HepG2 (cell line): ENCODE data around the gene CTPS2. TPM values are rescaled to one million over a fixed set of nuclear protein-coding genes. Genes with fewer than 3 reads are reported as not detected.

ENCODE experiments used
- ATAC-seq: fragments of 200-7000 bp; cut with Tn5 transposase; 3 replicates; pipeline ENCODE4 v1.9.1; 2020; ENCODE audit warnings: mild to moderate bottlenecking, moderate library complexity
- BruUV-seq: library from RNA; stranded (reverse); fragments of 400-500 nt; replicated peaks from 2 replicates; lab custom pipeline; 2021; lab: Mats Ljungman, UMichigan
- CTCF ChIA-PET: fragments of 300-600 bp; formaldehyde crosslinking; extraction: SDS; loops from one replicate; lab custom pipeline; 2021; ENCODE audit warnings: low total read pairs, inconsistent platforms, low intra/inter-chr PET ratio; lab: Yijun Ruan, JAX
- POLR2A ChIA-PET: fragments of 350-600 bp; sonication (Branson Sonifier 250); formaldehyde crosslinking; loops from one replicate; lab custom pipeline; 2020; ENCODE audit warnings: antibody characterized with exemption, inconsistent platforms; lab: Yijun Ruan, JAX
- DNase-seq: peaks from one replicate; pipeline ENCODE4 v3.0.0-alpha.2; 2015; ENCODE audit warnings: low spot score
- FAIRE-seq: peaks from 3 replicates; lab custom pipeline; 2011; peaks lifted over from hg19 to GRCh38; lab: Jason Lieb, UNC
- H2AFZ ChIP-seq: one replicate; pipeline ENCODE4 v1.6.1; 2011; ENCODE audit warnings: low read length, inconsistent platforms
- H3K27ac ChIP-seq: fragments of 300-600 bp; 3 replicates; pipeline ENCODE4 v1.8.0; 2011; ENCODE audit warnings: mixed run types, mild to moderate bottlenecking, mixed read lengths, low read length, inconsistent platforms; ENCODE audit not compliant: insufficient read depth; ENCODE audit errors: extremely low read length
- H3K27me3 ChIP-seq, 2 experiments: fragments of 200-600 bp in 1 of 2; 2 replicates in 1 of 2; 3 replicates in 1 of 2; pipeline versions ENCODE4 v1.6.0 to v1.8.0; 2011; ENCODE audit warnings: low read length in 2 of 2, mild to moderate bottlenecking in 2 of 2, moderate library complexity in 2 of 2, inconsistent platforms in 1 of 2; ENCODE audit not compliant: insufficient read depth in 2 of 2, control insufficient read depth in 1 of 2
- H3K36me3 ChIP-seq, 2 experiments: fragments of 200-600 bp in 1 of 2; replicated peaks in 1 of 2; 2 replicates in 1 of 2; 3 replicates in 1 of 2; pipeline versions ENCODE4 v1.5.1 to v1.8.0; 2011; ENCODE audit warnings: low read length in 2 of 2, inconsistent platforms in 1 of 2; ENCODE audit not compliant: insufficient read depth in 2 of 2, control insufficient read depth in 1 of 2
- H3K4me1 ChIP-seq: 2 replicates; pipeline ENCODE4 v1.5.1; 2012; ENCODE audit warnings: low read length, inconsistent platforms; ENCODE audit not compliant: insufficient read depth
- H3K4me2 ChIP-seq: 2 replicates; pipeline ENCODE4 v1.6.0; 2011; ENCODE audit warnings: low read depth, low read length, inconsistent platforms
- H3K4me3 ChIP-seq, 3 experiments: fragments of 200-600 bp in 1 of 3; sonication (generic), shearing (Covaris generic) in 1 of 3; replicated peaks in 1 of 3; 2 replicates each; pipeline ENCODE4 v1.5.1; 2011 to 2016; ENCODE audit warnings: low read length in 3 of 3, inconsistent platforms in 2 of 3, low read depth in 2 of 3, mild to moderate bottlenecking in 2 of 3, control low read depth in 1 of 3, mixed read lengths in 1 of 3; ENCODE audit not compliant: insufficient read depth in 1 of 3
- H3K79me2 ChIP-seq: one replicate; pipeline ENCODE4 v1.6.1; 2011; ENCODE audit warnings: low read length, inconsistent platforms; ENCODE audit not compliant: insufficient read depth
- H3K9ac ChIP-seq: 2 replicates; pipeline ENCODE4 v1.6.0; 2011; ENCODE audit warnings: mild to moderate bottlenecking, low read depth, low read length, inconsistent platforms; ENCODE audit not compliant: insufficient read depth
- H3K9me3 ChIP-seq: 2 replicates; pipeline ENCODE4 v1.5.1; 2012; ENCODE audit warnings: mild to moderate bottlenecking, low read length
- H4K20me1 ChIP-seq: 2 replicates; pipeline ENCODE4 v1.6.0; 2011; ENCODE audit warnings: inconsistent platforms, mild to moderate bottlenecking, low read length, moderate library complexity; ENCODE audit not compliant: insufficient read depth
- CEBPB ChIP-seq: IDR thresholded peaks from 2 replicates; pipeline ENCODE4 v1.6.1; 2011; ENCODE audit warnings: low read depth, low read length, improper control_type of control experiment, borderline replicate concordance
- PTBP1 ChIP-seq: fragments of 200-400 bp; formaldehyde crosslinking; IDR thresholded peaks from 2 replicates; pipeline ENCODE4 v1.6.1; 2018; ENCODE audit warnings: low read length, low read depth; ENCODE audit not compliant: poor library complexity, severe bottlenecking
- SNAI1 ChIP-seq: sonication (generic); formaldehyde crosslinking; IDR thresholded peaks from 2 replicates; pipeline ENCODE4 v1.5.0; 2020; ENCODE audit warnings: mild to moderate bottlenecking, missing genetic modification reagents, borderline replicate concordance
- TBP ChIP-seq: sonication (generic); formaldehyde crosslinking; IDR thresholded peaks from 2 replicates; pipeline ENCODE4 v1.5.0; 2020; ENCODE audit warnings: missing genetic modification reagents
- ZFP82 ChIP-seq: sonication (generic); formaldehyde crosslinking; IDR thresholded peaks from 2 replicates; pipeline ENCODE4 v1.5.1; 2020; ENCODE audit warnings: mild to moderate bottlenecking, missing genetic modification reagents, borderline replicate concordance
- ZNF501 ChIP-seq: sonication (generic); formaldehyde crosslinking; IDR thresholded peaks from 2 replicates; pipeline ENCODE4 v1.5.1; 2020; ENCODE audit warnings: mild to moderate bottlenecking, moderate library complexity, missing genetic modification reagents
- WGBS: methylation state at CpG from one replicate; pipeline ENCODE4 v1.1.6; 2017; ENCODE audit warnings: low lambda C conversion rate; 5-methylcytosine and 5-hydroxymethylcytosine counted together
- in situ Hi-C: cut with HindIII; loops from 2 replicates; pipeline ENCODE4 v1.10.0; 2017; ENCODE audit warnings: low pct_unique_long_range_greater_than_20kb; ENCODE audit not compliant: extremely low pct_ligation_motif_present
- intact Hi-C: fragments of 100-400 bp; cut with micrococcal nuclease; formaldehyde crosslinking; loops from one replicate; pipeline ENCODE4 v1.10.0; 2022; ENCODE audit not compliant: unreplicated experiment
- polyA plus RNA-seq, 8 experiments: library from polyadenylated mRNA; depleted of rRNA in 3 of 8; stranded (reverse) in 7 of 8; unstranded in 1 of 8; fragments of >200 nt; fragmentation: Illumina TruSeq in 4 of 8; extraction: Trizol in 4 of 8; gene quantifications; 2 replicates each; pipeline versions ENCODE4 v1.2.1 to v1.2.3, GENCODE V29; 2011 to 2016; ENCODE audit warnings: low read depth in 4 of 8, missing spikeins in 1 of 8, mixed read lengths in 1 of 8; ENCODE audit not compliant: insufficient read depth in 1 of 8
- total RNA-seq, 5 experiments: library from RNA; depleted of rRNA; stranded (reverse); fragments of >200 nt; fragmentation: Illumina TruSeq; extraction: Trizol; gene quantifications; 2 replicates each; pipeline ENCODE4 v1.2.3, GENCODE V29; 2016; ENCODE audit warnings: low read depth in 1 of 5
- TF ChIP-seq, protein P1 (sequence below): IDR thresholded peaks from 2 replicates; pipeline ENCODE4 v1.6.1; 2012; ENCODE audit warnings: low read depth, low read length, improper control_type of control experiment
- TF ChIP-seq, protein P2 (sequence below): fragments of 450-650 bp; IDR thresholded peaks from 2 replicates; pipeline ENCODE4 v1.6.1; 2017; ENCODE audit warnings: mild to moderate bottlenecking
- TF ChIP-seq, protein P3 (sequence below), 2 experiments: sonication (generic) in 1 of 2; formaldehyde crosslinking in 1 of 2; IDR thresholded peaks; 2 replicates each; pipeline versions ENCODE4 v1.4.0 to v1.6.1; 2018 to 2020; ENCODE audit warnings: missing genetic modification reagents in 2 of 2, borderline replicate concordance in 1 of 2, low read depth in 1 of 2, mild to moderate bottlenecking in 1 of 2, missing biosample characterization in 1 of 2

Gene CTPS2
- total and polyA plus RNA-seq, 2 of the 13 experiments (the other 11 are each of a cell fraction or from before 2014, with no cell fraction given) = 10.3 to 26.1 TPM

DNA sequence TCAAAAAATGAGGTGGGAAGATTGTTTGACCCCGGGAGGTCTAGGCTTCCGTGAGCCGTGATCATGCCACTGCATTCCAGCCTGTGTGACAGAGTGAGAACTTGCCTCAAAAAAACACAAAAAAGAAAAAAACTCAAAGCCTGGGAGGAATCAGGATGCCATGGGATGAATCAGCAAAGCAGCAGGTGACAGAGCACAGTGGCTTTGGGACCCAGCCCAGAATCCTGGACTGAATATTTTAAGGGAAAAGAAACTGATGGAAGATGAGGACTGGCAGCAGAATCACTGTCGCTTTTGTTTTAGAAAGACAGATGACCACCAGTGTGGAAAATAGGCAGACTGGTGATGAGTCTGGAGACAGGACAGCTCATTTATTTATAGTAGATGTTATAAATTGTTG, 45.9 kb downstream of the CTPS2 start:
- intact Hi-C loops = no loop called here
- H3K9ac ChIP-seq = no peak overlapping the region
- peaks cover 4 to 18% of the 10 kb centered on the region in 2 experiments; a peak in 3 of 5 replicates for H3K36me3 ChIP-seq
- H4K20me1 ChIP-seq = no peaks in the 10 kb centered on the region
- ATAC-seq (no peak), DNase-seq (no peak), FAIRE-seq (no peak)
- CTCF ChIA-PET = no interaction called here
- POLR2A ChIA-PET = no interaction called here
- H3K4me3 ChIP-seq = no peak overlapping the region
- H3K4me1 ChIP-seq = no peaks in the 10 kb centered on the region
- in situ Hi-C loops = loop anchor here (25.0 kb wide), 1 partner anchor 204 kb away; no protein-coding TSS in a partner anchor
- H3K27ac ChIP-seq = no peak overlapping the region
- no TSS peak for BruUV-seq
- no peaks in the 10 kb centered on the region for H3K9me3 ChIP-seq
- H3K27me3 ChIP-seq = no peaks in the 10 kb centered on the region
- WGBS = 92% methylated on average over 4 of the region's 4 CpGs
- H2AFZ ChIP-seq = no peak overlapping the region
- TF ChIP-seq, protein P1, sequence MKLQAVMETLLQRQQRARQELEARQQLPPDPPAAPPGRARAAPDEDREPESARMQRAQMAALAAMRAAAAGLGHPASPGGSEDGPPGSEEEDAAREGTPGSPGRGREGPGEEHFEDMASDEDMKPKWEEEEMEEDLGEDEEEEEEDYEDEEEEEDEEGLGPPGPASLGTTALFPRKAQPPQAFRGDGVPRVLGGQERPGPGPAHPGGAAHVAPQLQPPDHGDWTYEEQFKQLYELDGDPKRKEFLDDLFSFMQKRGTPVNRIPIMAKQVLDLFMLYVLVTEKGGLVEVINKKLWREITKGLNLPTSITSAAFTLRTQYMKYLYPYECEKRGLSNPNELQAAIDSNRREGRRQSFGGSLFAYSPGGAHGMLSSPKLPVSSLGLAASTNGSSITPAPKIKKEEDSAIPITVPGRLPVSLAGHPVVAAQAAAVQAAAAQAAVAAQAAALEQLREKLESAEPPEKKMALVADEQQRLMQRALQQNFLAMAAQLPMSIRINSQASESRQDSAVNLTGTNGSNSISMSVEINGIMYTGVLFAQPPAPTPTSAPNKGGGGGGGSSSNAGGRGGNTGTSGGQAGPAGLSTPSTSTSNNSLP = no peak
- TF ChIP-seq SNAI1 (CRISPR knock-in tag) (no peak), ZFP82 (CRISPR knock-in tag) (no peak), ZNF501 (CRISPR knock-in tag) (no peak), PTBP1 (no peak), TBP (no peak), CEBPB (no peak)
- TF ChIP-seq, protein P2, sequence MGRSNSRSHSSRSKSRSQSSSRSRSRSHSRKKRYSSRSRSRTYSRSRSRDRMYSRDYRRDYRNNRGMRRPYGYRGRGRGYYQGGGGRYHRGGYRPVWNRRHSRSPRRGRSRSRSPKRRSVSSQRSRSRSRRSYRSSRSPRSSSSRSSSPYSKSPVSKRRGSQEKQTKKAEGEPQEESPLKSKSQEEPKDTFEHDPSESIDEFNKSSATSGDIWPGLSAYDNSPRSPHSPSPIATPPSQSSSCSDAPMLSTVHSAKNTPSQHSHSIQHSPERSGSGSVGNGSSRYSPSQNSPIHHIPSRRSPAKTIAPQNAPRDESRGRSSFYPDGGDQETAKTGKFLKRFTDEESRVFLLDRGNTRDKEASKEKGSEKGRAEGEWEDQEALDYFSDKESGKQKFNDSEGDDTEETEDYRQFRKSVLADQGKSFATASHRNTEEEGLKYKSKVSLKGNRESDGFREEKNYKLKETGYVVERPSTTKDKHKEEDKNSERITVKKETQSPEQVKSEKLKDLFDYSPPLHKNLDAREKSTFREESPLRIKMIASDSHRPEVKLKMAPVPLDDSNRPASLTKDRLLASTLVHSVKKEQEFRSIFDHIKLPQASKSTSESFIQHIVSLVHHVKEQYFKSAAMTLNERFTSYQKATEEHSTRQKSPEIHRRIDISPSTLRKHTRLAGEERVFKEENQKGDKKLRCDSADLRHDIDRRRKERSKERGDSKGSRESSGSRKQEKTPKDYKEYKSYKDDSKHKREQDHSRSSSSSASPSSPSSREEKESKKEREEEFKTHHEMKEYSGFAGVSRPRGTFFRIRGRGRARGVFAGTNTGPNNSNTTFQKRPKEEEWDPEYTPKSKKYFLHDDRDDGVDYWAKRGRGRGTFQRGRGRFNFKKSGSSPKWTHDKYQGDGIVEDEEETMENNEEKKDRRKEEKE = no peak
- TF ChIP-seq, protein P3, sequence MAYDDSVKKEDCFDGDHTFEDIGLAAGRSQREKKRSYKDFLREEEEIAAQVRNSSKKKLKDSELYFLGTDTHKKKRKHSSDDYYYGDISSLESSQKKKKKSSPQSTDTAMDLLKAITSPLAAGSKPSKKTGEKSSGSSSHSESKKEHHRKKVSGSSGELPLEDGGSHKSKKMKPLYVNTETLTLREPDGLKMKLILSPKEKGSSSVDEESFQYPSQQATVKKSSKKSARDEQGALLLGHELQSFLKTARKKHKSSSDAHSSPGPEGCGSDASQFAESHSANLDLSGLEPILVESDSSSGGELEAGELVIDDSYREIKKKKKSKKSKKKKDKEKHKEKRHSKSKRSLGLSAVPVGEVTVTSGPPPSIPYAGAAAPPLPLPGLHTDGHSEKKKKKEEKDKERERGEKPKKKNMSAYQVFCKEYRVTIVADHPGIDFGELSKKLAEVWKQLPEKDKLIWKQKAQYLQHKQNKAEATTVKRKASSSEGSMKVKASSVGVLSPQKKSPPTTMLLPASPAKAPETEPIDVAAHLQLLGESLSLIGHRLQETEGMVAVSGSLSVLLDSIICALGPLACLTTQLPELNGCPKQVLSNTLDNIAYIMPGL (CRISPR knock-in tag; IDR thresholded peaks at IDR 0.05; ENCODE audit: borderline replicate concordance in 1 of 2, low read depth in 1 of 2) = no peak
- no peak overlapping the region for H3K4me2 ChIP-seq
- no peaks in the 10 kb centered on the region for H3K79me2 ChIP-seq
